Caco-2 (cell line): ENCODE results near the gene ACAT2. TPM values are rescaled to one million over a fixed set of nuclear protein-coding genes. Genes with fewer than 3 reads are reported as not detected.
A peak's percentile ranks its signal among the peaks of the same experiment; 100 is the strongest.

Source experiments
- BruUV-seq: library from RNA; stranded (reverse); fragments of 400-500 nt; replicated peaks from 2 replicates; lab custom pipeline; 2021; lab: Mats Ljungman, UMichigan
- CTCF ChIA-PET: fragments of 300-600 bp; sonication (Branson Sonifier 250); formaldehyde crosslinking; loops from one replicate; lab custom pipeline; 2022; ENCODE audit warnings: antibody characterized with exemption; lab: Charles Lee
- POLR2A ChIA-PET: fragments of 300-600 bp; sonication (Branson Sonifier 250); formaldehyde crosslinking; loops from one replicate; lab custom pipeline; 2022; ENCODE audit warnings: antibody characterized with exemption; lab: Charles Lee
- DNase-seq, 2 experiments: peaks; one replicate each; pipeline versions ENCODE4 v3.0.0 to v3.0.0-alpha.2; 2020 to 2022
- H3K27me3 ChIP-seq: replicated peaks from 2 replicates; pipeline ENCODE4 v1.6.0; 2011; ENCODE audit warnings: low read length; ENCODE audit not compliant: control insufficient read depth, insufficient read depth
- H3K36me3 ChIP-seq: 2 replicates; pipeline ENCODE4 v1.5.1; 2011; ENCODE audit warnings: low read length; ENCODE audit not compliant: control insufficient read depth, insufficient read depth
- H3K4me1 ChIP-seq: fragments of 250-450 bp; sonication (Bioruptor Pico); 2 replicates; pipeline ENCODE4 v1.5.1; 2020; ENCODE audit warnings: mild to moderate bottlenecking
- H3K4me3 ChIP-seq: 2 replicates; pipeline ENCODE4 v1.5.1; 2011; ENCODE audit warnings: low read depth, mild to moderate bottlenecking, control low read depth, low read length
- H3K9me3 ChIP-seq: fragments of 250-450 bp; sonication (Bioruptor Pico); 2 replicates; pipeline ENCODE4 v1.5.1; 2020; ENCODE audit warnings: mild to moderate bottlenecking, moderate library complexity
- H3K27ac Mint-ChIP-seq: one replicate; pipeline ENCODE4 v1.8.0; 2022; ENCODE audit warnings: mixed read lengths; ENCODE audit not compliant: unreplicated experiment
- H3K27me3 Mint-ChIP-seq: one replicate; pipeline ENCODE4 v1.8.0; 2022; ENCODE audit warnings: mixed read lengths; ENCODE audit not compliant: insufficient read depth, unreplicated experiment
- H3K36me3 Mint-ChIP-seq: one replicate; pipeline ENCODE4 v1.8.0; 2022; ENCODE audit warnings: mild to moderate bottlenecking, mixed read lengths; ENCODE audit not compliant: insufficient read depth, unreplicated experiment
- H3K4me1 Mint-ChIP-seq: one replicate; pipeline ENCODE4 v1.8.0; 2022; ENCODE audit warnings: low read depth, mixed read lengths; ENCODE audit not compliant: unreplicated experiment
- H3K4me3 Mint-ChIP-seq: one replicate; pipeline ENCODE4 v1.8.0; 2022; ENCODE audit warnings: mild to moderate bottlenecking, moderate library complexity, mixed read lengths; ENCODE audit not compliant: unreplicated experiment
- H3K9me3 Mint-ChIP-seq: one replicate; pipeline ENCODE4 v1.8.0; 2022; ENCODE audit warnings: mixed read lengths; ENCODE audit not compliant: unreplicated experiment
- CTCF ChIP-seq, 2 experiments: fragments of 200-600 bp in 1 of 2; IDR thresholded peaks; 1 replicate in 1 of 2; 2 replicates in 1 of 2; pipeline versions ENCODE4 v1.5.1 to v1.8.0; 2011 to 2022; ENCODE audit warnings: antibody characterized with exemption in 1 of 2, control low read depth in 1 of 2, inconsistent platforms in 1 of 2, low read depth in 1 of 2, low read length in 1 of 2, mild to moderate bottlenecking in 1 of 2, moderate library complexity in 1 of 2; ENCODE audit not compliant: insufficient read depth in 1 of 2, severe bottlenecking in 1 of 2, unreplicated experiment in 1 of 2
- intact Hi-C: fragments of 100-400 bp; cut with micrococcal nuclease; formaldehyde crosslinking; loops from one replicate; pipeline ENCODE4 v1.10.0; 2022; ENCODE audit not compliant: unreplicated experiment
- total RNA-seq: library from RNA; stranded (reverse); gene quantifications from 2 replicates; pipeline ENCODE4 v1.2.3, GENCODE V29; 2022

ACAT2 gene
- total RNA-seq, 1 experiment from 2014 or later, result 131 TPM

DNA sequence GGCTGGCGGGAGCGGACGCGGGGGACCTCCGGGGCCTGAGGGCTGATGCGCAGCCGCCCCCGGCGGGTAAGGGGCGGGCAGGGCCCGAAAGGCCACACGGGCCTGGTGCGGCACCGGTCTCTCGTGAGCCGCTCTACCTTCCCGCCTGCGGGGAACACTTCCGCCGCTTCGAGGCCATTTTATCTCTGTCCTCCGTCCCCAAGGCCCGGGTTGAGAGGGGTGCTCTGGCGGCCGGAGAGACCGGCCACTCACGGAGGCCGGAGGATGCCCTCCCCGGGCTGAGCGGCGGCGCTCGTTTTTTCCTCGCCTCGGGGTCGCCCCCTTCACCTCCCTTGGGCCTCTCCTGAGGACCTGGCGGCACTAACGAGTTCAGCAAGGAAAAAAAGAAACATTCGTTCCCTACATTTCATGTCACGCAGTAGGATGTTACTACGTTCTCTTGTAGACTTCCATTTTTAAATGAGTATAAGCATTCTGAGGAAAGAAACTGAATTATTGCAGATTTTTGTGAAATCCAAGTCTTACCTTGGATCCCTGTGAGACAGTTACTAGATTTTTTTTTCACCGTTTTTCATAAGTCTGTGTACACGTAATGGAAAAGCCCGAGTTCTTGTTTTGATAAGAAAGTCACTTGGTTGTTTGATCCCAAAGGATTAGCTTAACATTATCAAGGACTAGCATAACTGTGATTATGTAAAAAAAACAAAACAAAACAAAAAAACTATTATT lies 34.0 kb upstream of the ACAT2 start:
- Histone ChIP-seq H3K9me3 (no peaks in the 10 kb centered on the region), H3K36me3 (peaks cover 1% of the 10 kb centered on the region; the same call in 1 of the 2 replicates), H3K27me3 (no peaks in the 10 kb centered on the region), H3K4me3 (peak overlapping the region; percentile 96), H3K4me1 (peaks cover 3% of the 10 kb centered on the region; the same call in 1 of the 2 replicates)
- DNase-seq, result peak in 1 of 2 experiments; percentile 57
- Mint-ChIP-seq H3K4me3 (peak overlapping the region; percentile 97), H3K27me3 (no peaks in the 10 kb centered on the region), H3K36me3 (peaks cover 45% of the 10 kb centered on the region), H3K27ac (peak overlapping the region; percentile 66), H3K9me3 (no peaks in the 10 kb centered on the region), H3K4me1 (peaks cover 6% of the 10 kb centered on the region)
- CTCF ChIA-PET, result no interaction called here
- BruUV-seq, result no TSS peak
- TF ChIP-seq CTCF (IDR thresholded peaks at IDR 0.05; ENCODE audit: insufficient read depth in 1 of 2, low read depth in 1 of 2, low read length in 1 of 2, severe bottlenecking in 1 of 2, unreplicated experiment in 1 of 2), result no peak
- POLR2A ChIA-PET, result interaction anchor here (1.0 to 3.2 kb wide), 5 partner anchors 12 to 62 kb away, joined by 4 to 71 read pairs (median 35); partner anchors contain the start of genes ACAT2, MRPL18, SOD2 and TCP1
- intact Hi-C loops, result loop anchor here (1.0 kb wide), 3 partner anchors 34 to 62 kb away; partner anchors contain the start of genes ACAT2, MRPL18 and SOD2

DNA sequence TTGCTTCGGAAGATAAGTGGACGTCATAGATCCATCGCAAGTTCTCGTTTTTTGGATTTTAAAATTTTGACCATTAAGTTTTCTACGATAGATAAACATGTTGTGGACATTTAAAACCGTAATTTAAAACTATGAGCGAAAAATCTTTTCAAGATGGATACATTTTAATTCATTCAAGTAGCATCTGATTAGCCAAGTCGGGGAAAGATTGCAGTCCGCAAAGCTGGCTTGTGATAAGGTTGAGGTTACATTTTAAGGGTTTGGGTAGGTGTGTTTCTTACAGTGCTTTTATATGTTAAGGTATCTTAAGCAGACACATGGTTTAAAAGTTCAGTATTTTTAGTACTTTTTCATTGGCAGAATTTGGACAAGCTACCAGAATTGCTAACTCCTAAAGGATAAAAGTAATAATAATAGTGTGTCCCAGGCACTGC lies 33.3 kb upstream of the ACAT2 start:
- H3K4me1 Mint-ChIP-seq, result no peaks in the 10 kb centered on the region

More for the DNA sequence above, 33.3 kb upstream of the ACAT2 start:
- CTCF ChIA-PET, result no interaction called here
- no peak for DNase-seq
- peak overlapping the region; percentile 97 for H3K4me3 Mint-ChIP-seq
- Histone ChIP-seq H3K27me3 (no peaks in the 10 kb centered on the region), H3K36me3 (peaks cover 1% of the 10 kb centered on the region; the same call in 1 of the 2 replicates), H3K4me1 (peaks cover 3% of the 10 kb centered on the region; the same call in 1 of the 2 replicates), H3K4me3 (peak overlapping the region; percentile 96), H3K9me3 (no peaks in the 10 kb centered on the region)
- POLR2A ChIA-PET, result interaction anchor here (1.0 to 3.2 kb wide), 4 partner anchors 32 to 36 kb away, joined by 3 to 36 read pairs (median 20); partner anchors contain the start of genes ACAT2 and SOD2
- H3K36me3 Mint-ChIP-seq, result peaks cover 51% of the 10 kb centered on the region
- intact Hi-C loops, result no loop called here
- peak overlapping the region; percentile 66 for H3K27ac Mint-ChIP-seq
- H3K27me3 Mint-ChIP-seq, result no peaks in the 10 kb centered on the region
- TSS peak; percentile 40 for BruUV-seq
- H3K9me3 Mint-ChIP-seq, result no peaks in the 10 kb centered on the region
- no peak for TF ChIP-seq CTCF (IDR thresholded peaks at IDR 0.05; ENCODE audit: insufficient read depth in 1 of 2, low read depth in 1 of 2, low read length in 1 of 2, severe bottlenecking in 1 of 2, unreplicated experiment in 1 of 2)
